ENCODE results near the gene TAT. TPM values are rescaled to one million over a fixed set of nuclear protein-coding genes. Genes with fewer than 3 reads are reported as not detected.

Gene TAT
- 0.03 to 0.06 TPM in 2 of 5 replicates, not detected in the others for total RNA-seq (2022; extraction: Qiagen RNA extraction; ENCODE audit: low read depth)

GRCh38 chr16:71576971-71577370, at the start of gene TAT:
TAT (minus strand) TSS chr16:71577092; CDS start chr16:71576415, 677 bp downstream.

GRCh38 chr16:71626018-71626857, 49.3 kb upstream of the TAT start, which contains the start of gene MARVELD3:
MARVELD3 (plus strand) TSS chr16:71626184; CDS start chr16:71626230, 46 bp downstream.

DNA sequence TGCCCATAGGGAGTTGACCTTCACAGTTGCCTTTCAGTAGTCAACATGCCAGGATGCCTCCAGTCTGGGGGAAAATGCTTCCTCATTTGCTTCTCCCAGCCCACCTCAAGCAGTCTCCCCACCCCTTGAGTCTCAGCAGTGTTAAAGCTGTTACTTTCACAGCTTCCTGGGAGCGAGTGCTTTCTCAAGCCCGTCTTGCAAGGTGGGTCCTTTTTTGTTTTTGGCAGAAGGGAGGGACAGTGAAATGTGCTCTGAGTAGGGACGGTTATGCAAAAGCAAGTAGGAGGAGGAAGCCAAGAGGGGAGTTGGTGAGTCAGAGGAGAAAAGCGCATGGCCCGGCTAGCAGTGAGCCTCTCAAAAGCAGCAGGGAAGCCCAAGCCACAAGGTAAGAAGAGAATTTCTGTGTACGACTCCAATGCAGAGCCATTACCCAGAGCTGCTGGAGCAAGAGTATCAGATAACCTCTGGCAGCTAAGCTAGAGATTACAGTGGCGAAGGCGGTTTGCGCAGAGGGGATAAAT, 50.7 kb downstream of the TAT start, which contains the start of gene CHST4:
TSS of gene CHST4 (plus strand) at position 316 of the 521 bp plus-strand sequence. CDS start 10,252 bp downstream, outside the sequence.

Other genes starting within 250 kb of the TAT start
- 6.7 to 9.8 TPM (median 7.3 TPM) in 5 replicates for gene CALB2, start 218.4 kb downstream of the TAT start, total RNA-seq (2022; extraction: Qiagen RNA extraction; ENCODE audit: low read depth)
- not detected in 5 replicates for gene TLE7, start 135.0 kb downstream of the TAT start, total RNA-seq (2022; extraction: Qiagen RNA extraction; ENCODE audit: low read depth)
- 4.5 to 8.2 TPM (median 5.1 TPM) in 5 replicates for gene ZNF23, start 114.8 kb downstream of the TAT start, total RNA-seq (2022; extraction: Qiagen RNA extraction; ENCODE audit: low read depth)
- 1.6 to 3.9 TPM (median 1.8 TPM) in 5 replicates for gene ZNF19, start 87.8 kb downstream of the TAT start, total RNA-seq (2022; extraction: Qiagen RNA extraction; ENCODE audit: low read depth)
- gene CHST4, start 50.7 kb downstream of the TAT start, total RNA-seq (2022; extraction: Qiagen RNA extraction; ENCODE audit: low read depth) = 0.05 to 0.08 TPM in 2 of 5 replicates, not detected in the others
- 0.20 to 0.61 TPM (median 0.22 TPM) in 5 replicates for gene MARVELD3, start 49.1 kb upstream of the TAT start, total RNA-seq (2022; extraction: Qiagen RNA extraction; ENCODE audit: low read depth)
- gene PHLPP2, start 147.6 kb upstream of the TAT start, total RNA-seq (2022; extraction: Qiagen RNA extraction; ENCODE audit: low read depth) = 6.4 to 10.8 TPM (median 9.6 TPM) in 5 replicates
- gene AP1G1, start 231.7 kb upstream of the TAT start, total RNA-seq (2022; extraction: Qiagen RNA extraction; ENCODE audit: low read depth) = 44.8 to 48.6 TPM (median 47.1 TPM) in 5 replicates